NOMO-1 treated with DMSO at 0.1 percent for 48 hours (cell line): ENCODE measurements around the gene ZNF574.
"Not testable (repeated sequence)": the region's sequence is repeated elsewhere in the genome, so short reads cannot be mapped to it uniquely, and the experiment has no call there.

Source experiments
- DNase-seq: peaks from one replicate; lab custom pipeline; 2025; ENCODE audit not compliant: unreplicated experiment; lab: John Stamatoyannopoulos, UW

Gene ZNF574

GRCh38 chr19:42098781-42099180 lies 22.8 kb downstream of the ZNF574 start:
- DNase-seq, result no peak

- DNase-seq, result no peak
These were observed 23.5 kb downstream of the ZNF574 start for GRCh38 chr19:42099336-42099925.

- DNase-seq, result not testable (repeated sequence)
These were observed 24.3 kb downstream of the ZNF574 start for GRCh38 chr19:42100241-42100640.

GRCh38 chr19:42102877-42103276 lies 26.9 kb downstream of the ZNF574 start:
- DNase-seq, result no peak

GRCh38 chr19:42105368-42105767 lies 29.4 kb downstream of the ZNF574 start:
- no peak for DNase-seq

GRCh38 chr19:42108527-42109389 lies 32.8 kb downstream of the ZNF574 start:
- DNase-seq, result peak; percentile 87

GRCh38 chr19:42109896-42110295 lies 33.9 kb downstream of the ZNF574 start:
- DNase-seq, result no peak

- DNase-seq, result no peak
These were observed 34.7 kb downstream of the ZNF574 start for GRCh38 chr19:42110658-42111057.

- no peak for DNase-seq
These were observed 35.4 kb downstream of the ZNF574 start for GRCh38 chr19:42111384-42111783.

GRCh38 chr19:42111811-42112210 lies 35.8 kb downstream of the ZNF574 start:
- no peak for DNase-seq

GRCh38 chr19:42113641-42114348 lies 37.8 kb downstream of the ZNF574 start:
- DNase-seq, result no peak

- no peak for DNase-seq
These were observed 38.4 kb downstream of the ZNF574 start for GRCh38 chr19:42114412-42114811.

- DNase-seq, result no peak
These were observed 39.3 kb downstream of the ZNF574 start for GRCh38 chr19:42115219-42115618.

- no peak for DNase-seq
These were observed 39.7 kb downstream of the ZNF574 start for GRCh38 chr19:42115705-42116104.

GRCh38 chr19:42116308-42117075 lies 40.5 kb downstream of the ZNF574 start:
- DNase-seq, result no peak

- DNase-seq, result no peak
These were observed 41.1 kb downstream of the ZNF574 start for GRCh38 chr19:42117076-42117475.

- no peak for DNase-seq
These were observed 44.5 kb downstream of the ZNF574 start for GRCh38 chr19:42120276-42120980.

- DNase-seq, result no peak
These were observed 45.2 kb downstream of the ZNF574 start for GRCh38 chr19:42121036-42121621.

GRCh38 chr19:42121656-42122069 lies 45.7 kb downstream of the ZNF574 start:
- DNase-seq, result peak; percentile 35
